Right atrium auricular region (tissue), 2 donors: Measurements from ENCODE around the gene GUCY1A1. TPM values are rescaled to one million over a fixed set of nuclear protein-coding genes. Genes with fewer than 3 reads are reported as not detected.

Experiments used
- DNase-seq: peaks from one replicate; pipeline ENCODE4 v3.0.0-alpha.2; 2019; ENCODE audit warnings: low spot score
- H3K27ac ChIP-seq, 2 donors: fragments of 200-600 bp; sonication (generic); 1 replicate in 1 of 2; 2 replicates in 1 of 2; pipeline ENCODE4 v1.5.1; 2016 to 2019
- H3K27me3 ChIP-seq, 2 donors: fragments of 200-600 bp; sonication (generic); one replicate each; pipeline versions ENCODE4 v1.5.1 to v1.6.0; 2017 to 2019
- H3K36me3 ChIP-seq: fragments of 200-600 bp; sonication (generic); one replicate; pipeline ENCODE4 v1.5.1; 2016
- H3K4me1 ChIP-seq, 2 donors: fragments of 200-600 bp; sonication (generic); one replicate each; pipeline versions ENCODE4 v1.5.1 to v1.6.0; 2017 to 2019
- H3K4me3 ChIP-seq, 2 donors: fragments of 200-600 bp; sonication (generic); 1 replicate in 1 of 2; 2 replicates in 1 of 2; pipeline ENCODE4 v1.5.1; 2017 to 2019; ENCODE audit warnings: mild to moderate bottlenecking in 1 of 2, moderate library complexity in 1 of 2
- H3K9me3 ChIP-seq, 2 donors: fragments of 200-600 bp; sonication (generic); one replicate each; pipeline ENCODE4 v1.5.1; 2019
- total RNA-seq, 2 donors: library from RNA; depleted of rRNA; stranded (reverse); fragments of >200 nt; gene quantifications; one replicate each; pipeline ENCODE4 v1.1.0, GENCODE V29; 2016
- TF ChIP-seq, protein P1 (sequence below), 2 donors: fragments of 200-600 bp; sonication (generic); IDR thresholded peaks; one replicate each; pipeline ENCODE4 v1.5.1; 2019; ENCODE audit warnings: antibody characterized with exemption in 2 of 2

The GUCY1A1 gene
- total RNA-seq, 2 donors from 2014 or later: 35.5 to 52.5 TPM

DNA sequence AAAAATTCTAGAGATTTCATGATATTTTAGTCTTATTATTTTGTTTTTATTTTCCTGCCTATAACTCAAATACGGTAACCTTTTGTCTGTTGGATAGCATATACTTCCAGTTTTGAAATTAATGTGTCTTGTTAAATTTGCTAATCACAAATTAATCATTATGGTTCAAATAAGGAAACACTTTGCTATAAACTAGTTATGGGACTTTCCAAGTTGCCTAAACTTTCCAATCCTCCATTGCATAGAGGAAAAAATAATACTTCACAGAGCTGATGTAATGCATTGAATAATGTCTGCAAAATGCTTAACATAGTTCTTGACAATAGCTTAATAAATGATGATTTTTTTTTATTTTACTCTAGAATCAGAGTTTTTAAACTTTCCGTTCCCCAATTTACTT, 96.9 kb downstream of the GUCY1A1 start:
- Histone ChIP-seq H3K4me1 (peaks cover 0 to 9% of the 10 kb centered on the region in 2 donors), H3K27ac (no peak overlapping the region), H3K9me3 (no peaks in the 10 kb centered on the region), H3K27me3 (no peaks in the 10 kb centered on the region), H3K36me3 (no peaks in the 10 kb centered on the region), H3K4me3 (no peak overlapping the region)
- no peak for DNase-seq
- TF ChIP-seq, protein P1, sequence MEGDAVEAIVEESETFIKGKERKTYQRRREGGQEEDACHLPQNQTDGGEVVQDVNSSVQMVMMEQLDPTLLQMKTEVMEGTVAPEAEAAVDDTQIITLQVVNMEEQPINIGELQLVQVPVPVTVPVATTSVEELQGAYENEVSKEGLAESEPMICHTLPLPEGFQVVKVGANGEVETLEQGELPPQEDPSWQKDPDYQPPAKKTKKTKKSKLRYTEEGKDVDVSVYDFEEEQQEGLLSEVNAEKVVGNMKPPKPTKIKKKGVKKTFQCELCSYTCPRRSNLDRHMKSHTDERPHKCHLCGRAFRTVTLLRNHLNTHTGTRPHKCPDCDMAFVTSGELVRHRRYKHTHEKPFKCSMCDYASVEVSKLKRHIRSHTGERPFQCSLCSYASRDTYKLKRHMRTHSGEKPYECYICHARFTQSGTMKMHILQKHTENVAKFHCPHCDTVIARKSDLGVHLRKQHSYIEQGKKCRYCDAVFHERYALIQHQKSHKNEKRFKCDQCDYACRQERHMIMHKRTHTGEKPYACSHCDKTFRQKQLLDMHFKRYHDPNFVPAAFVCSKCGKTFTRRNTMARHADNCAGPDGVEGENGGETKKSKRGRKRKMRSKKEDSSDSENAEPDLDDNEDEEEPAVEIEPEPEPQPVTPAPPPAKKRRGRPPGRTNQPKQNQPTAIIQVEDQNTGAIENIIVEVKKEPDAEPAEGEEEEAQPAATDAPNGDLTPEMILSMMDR (IDR thresholded peaks at IDR 0.05): no peak

DNA sequence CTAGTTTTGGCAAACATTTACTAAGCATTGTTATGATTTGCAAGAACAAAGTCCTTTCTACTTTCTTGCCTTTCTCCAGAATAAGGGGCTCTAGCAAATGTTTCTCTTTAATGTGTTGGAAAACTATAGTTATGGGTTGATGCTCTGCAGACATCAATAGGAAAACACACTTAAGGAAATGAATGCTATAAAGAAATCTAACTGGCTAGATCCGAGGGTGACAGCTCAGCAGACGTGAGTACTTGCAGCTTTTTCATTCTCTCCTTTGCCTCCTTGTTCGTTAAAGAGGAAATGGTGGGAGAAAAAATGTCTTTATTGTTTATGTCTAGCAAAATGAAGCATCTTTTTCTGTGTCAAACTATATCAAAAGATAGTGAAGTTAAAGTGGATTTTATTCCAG, 98.5 kb downstream of the GUCY1A1 start:
- Histone ChIP-seq H3K36me3 (no peaks in the 10 kb centered on the region), H3K9me3 (no peaks in the 10 kb centered on the region), H3K4me1 (peaks cover 0 to 6% of the 10 kb centered on the region in 2 donors), H3K27me3 (no peaks in the 10 kb centered on the region), H3K4me3 (no peak overlapping the region), H3K27ac (no peak overlapping the region)
- TF ChIP-seq, protein P1 (IDR thresholded peaks at IDR 0.05): no peak
- DNase-seq: no peak

DNA sequence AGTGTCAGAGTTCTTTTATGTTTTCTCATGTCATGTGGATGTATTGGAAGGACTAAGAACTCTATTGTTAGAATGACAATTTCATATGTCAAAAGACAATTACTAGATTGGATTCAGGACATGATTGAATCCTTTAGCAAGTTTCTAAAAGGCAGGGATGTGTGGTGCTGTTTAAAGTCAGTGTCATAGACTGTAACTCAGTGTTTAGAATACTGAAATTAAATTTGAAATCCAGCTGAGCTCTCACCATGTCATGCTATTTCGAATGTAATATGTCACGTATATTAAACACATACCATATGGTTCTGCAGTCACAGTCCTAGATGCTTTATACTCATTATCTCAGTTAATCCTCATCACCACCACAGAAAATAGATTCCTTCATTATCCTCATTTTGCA, 100.0 kb downstream of the GUCY1A1 start:
- H3K9me3 ChIP-seq: no peaks in the 10 kb centered on the region
- H3K36me3 ChIP-seq: no peaks in the 10 kb centered on the region
- H3K4me3 ChIP-seq: no peak overlapping the region
- TF ChIP-seq, protein P1 (IDR thresholded peaks at IDR 0.05): no peak
- no peak overlapping the region for H3K27ac ChIP-seq
- no peaks in the 10 kb centered on the region for H3K4me1 ChIP-seq
- DNase-seq: no peak
- H3K27me3 ChIP-seq: no peaks in the 10 kb centered on the region

DNA sequence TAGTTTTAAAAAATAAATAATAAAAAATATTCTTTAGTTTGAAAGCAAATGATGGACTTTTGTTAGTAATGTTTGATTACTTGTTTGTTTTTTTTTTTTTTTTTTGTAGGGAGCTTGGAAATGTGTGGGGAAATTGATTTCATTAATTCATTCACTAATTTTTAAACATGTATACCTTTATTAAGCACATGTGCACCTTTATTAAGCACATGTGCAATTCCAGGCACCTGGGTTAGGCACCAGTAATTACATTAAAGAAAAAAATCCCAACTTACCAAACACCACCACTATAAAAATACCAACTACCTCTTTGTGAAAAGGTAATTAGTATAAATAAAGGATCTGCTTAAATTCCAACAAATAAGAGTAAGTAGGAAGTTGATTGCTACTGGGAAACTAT, 101.7 kb downstream of the GUCY1A1 start:
- Histone ChIP-seq H3K27ac (no peak overlapping the region), H3K9me3 (no peaks in the 10 kb centered on the region), H3K36me3 (no peaks in the 10 kb centered on the region), H3K4me3 (no peak overlapping the region), H3K4me1 (no peaks in the 10 kb centered on the region), H3K27me3 (no peaks in the 10 kb centered on the region)
- no peak for DNase-seq
- TF ChIP-seq, protein P1 (IDR thresholded peaks at IDR 0.05): no peak

DNA sequence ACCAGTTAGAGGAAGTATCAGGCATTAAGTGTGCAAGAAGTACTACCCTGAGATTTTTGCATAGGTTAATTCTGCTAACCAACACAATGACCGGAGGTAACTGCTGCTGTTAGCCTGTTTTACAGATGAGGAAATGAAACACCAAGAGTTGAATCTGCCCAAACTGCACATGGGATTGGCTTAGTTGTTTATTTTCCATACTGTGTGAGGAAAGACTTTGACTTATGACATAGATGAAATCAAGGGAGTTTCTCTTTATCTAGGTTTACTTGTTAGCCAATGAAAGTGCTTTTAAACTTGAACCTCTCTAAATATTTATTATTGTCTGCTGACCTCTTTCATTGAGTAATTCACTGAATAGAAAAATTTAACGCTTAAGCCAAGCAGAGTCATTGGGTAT, 102.4 kb downstream of the GUCY1A1 start:
- no peaks in the 10 kb centered on the region for H3K9me3 ChIP-seq
- H3K4me3 ChIP-seq: no peak overlapping the region
- TF ChIP-seq, protein P1 (IDR thresholded peaks at IDR 0.05): no peak
- H3K4me1 ChIP-seq: no peaks in the 10 kb centered on the region
- H3K27me3 ChIP-seq: no peaks in the 10 kb centered on the region
- H3K36me3 ChIP-seq: no peaks in the 10 kb centered on the region
- DNase-seq: no peak
- no peak overlapping the region for H3K27ac ChIP-seq

DNA sequence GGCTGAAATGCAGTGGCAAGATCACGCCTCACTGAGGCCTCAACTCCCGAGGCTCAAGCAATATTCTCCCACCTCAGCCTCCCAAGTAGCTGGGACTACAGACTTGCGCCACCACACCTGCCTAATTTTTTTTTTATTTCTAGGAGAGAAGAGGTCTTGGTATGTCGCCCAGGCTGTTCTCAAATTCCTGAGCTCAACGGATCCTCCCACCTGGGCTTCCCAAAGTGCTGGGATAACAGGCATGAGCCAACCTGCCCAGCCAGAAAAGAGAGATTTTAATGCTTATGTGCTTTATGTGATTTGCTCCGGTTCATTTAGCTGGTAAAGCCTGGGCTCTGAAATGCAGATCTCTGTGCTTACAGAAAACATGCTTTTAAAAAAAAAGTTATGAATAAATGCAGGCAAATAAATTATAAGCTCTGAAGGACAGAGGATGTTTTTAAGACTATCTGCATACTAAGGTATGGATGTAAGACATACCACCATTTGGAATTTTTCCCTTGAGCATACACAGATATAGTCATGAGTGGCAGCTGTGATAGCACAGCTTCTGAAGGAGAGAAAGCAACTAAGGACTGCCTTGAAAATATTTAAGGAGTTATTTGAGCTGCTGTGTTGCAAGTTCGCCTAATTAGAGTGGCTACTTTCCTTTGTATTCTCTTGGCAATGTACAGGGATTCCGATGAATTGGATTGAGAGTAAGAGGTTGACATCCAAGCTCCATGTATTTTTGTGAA, 106.0 kb downstream of the GUCY1A1 start:
- Histone ChIP-seq H3K27ac (no peak overlapping the region), H3K36me3 (no peaks in the 10 kb centered on the region), H3K27me3 (no peaks in the 10 kb centered on the region), H3K4me1 (no peaks in the 10 kb centered on the region), H3K9me3 (no peaks in the 10 kb centered on the region), H3K4me3 (no peak overlapping the region)
- no peak for DNase-seq
- TF ChIP-seq, protein P1 (IDR thresholded peaks at IDR 0.05): no peak
